Measurements from ENCODE around the gene TMEM82.

The TMEM82 gene

DNA sequence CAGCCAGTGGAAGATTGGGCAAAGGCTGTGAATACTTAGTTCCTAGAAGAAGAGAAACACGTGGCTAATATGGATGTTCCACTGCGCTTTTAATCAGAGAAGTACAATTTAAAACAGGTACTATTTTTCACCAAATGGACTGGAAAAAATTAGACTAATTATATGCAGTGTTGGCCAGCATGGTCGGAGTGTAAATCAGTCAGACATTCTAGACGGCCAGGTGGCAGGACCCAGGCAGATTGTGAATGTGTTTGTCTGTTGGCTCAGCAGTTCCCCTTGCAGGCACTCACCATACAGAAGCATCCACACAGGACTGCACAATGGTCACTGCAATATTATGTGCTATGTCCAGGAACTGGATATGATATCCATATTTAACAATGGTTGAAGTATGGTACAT, 30.1 kb upstream of the TMEM82 start:
- Mint-ChIP-seq H3K4me1 (peaks cover 12% of the 10 kb centered on the region), H3K27me3 (no peaks in the 10 kb centered on the region), H3K27ac (no peak overlapping the region), H3K9me3 (no peaks in the 10 kb centered on the region), H3K4me3 (no peak overlapping the region), H3K36me3 (peaks cover 21% of the 10 kb centered on the region)
- ATAC-seq, result no peak

DNA sequence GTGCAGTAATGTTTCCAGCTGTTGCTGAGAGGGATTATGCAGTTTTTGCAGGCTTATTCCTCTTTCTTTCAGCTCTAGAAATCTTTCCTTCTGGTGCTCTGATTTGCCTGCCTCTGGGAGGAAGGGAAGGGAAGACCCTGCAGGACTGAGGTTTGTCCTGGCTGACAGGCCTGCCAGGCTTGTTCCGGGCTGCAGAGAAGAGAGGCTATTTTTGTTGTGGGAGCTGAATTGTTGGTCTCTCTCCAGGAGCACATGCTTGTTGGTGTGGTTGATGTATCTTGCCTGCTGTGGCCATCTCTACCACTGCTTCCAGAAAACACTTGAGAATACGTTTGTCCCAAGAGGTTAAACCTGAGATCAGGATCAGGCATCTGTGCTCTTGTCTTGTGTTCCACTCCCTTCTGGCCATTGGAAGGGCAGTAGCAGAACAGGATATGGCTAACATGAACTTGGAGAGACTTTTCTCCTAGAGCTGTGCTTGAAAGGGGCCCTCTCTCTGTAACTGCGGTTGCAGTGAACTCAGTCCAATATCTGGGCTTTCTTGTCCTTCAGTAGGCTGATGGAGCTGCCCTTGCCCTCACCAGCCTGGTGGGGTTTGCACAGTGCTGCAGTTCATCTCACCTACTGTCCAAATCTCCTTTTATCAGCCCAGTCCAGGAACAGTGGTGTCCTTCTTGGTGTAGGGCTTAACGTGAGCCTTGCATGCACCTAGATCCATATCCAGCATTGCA, 27.7 kb upstream of the TMEM82 start:
- H3K4me3 Mint-ChIP-seq, result no peak overlapping the region
- H3K27me3 Mint-ChIP-seq, result no peaks in the 10 kb centered on the region
- H3K4me1 Mint-ChIP-seq, result peaks cover 12% of the 10 kb centered on the region
- H3K36me3 Mint-ChIP-seq, result peaks cover 42% of the 10 kb centered on the region
- ATAC-seq, result no peak
- no peak overlapping the region for H3K27ac Mint-ChIP-seq
- no peaks in the 10 kb centered on the region for H3K9me3 Mint-ChIP-seq

- no peak overlapping the region for H3K4me3 Mint-ChIP-seq
- no peak overlapping the region for H3K27ac Mint-ChIP-seq
- no peaks in the 10 kb centered on the region for H3K27me3 Mint-ChIP-seq
- no peaks in the 10 kb centered on the region for H3K9me3 Mint-ChIP-seq
- H3K36me3 Mint-ChIP-seq, result peaks cover 45% of the 10 kb centered on the region
- H3K4me1 Mint-ChIP-seq, result peaks cover 4% of the 10 kb centered on the region
- no peak for ATAC-seq
Measured at GRCh38 chr1:15717418-15718125, 24.7 kb upstream of the TMEM82 start.

DNA sequence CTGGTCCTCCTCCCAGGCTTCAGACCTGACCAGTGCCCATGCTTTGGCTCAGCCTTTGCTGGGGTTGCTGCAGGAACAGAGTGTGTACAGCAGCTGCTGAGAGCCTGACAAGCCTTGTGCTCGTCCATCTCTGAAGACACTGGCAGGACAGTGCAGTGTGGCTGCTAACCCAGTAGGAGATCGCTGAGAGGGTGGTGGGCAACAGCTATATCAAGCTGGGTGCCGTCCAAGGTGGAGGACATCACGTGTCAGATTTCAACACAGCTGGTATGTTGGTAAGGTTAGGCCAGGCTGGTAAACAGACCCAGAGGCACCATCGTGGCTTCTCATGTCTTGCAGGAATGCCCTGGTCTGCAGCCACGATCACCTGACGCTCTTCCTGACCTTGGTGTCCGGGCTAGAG, 24.1 kb upstream of the TMEM82 start:
- no peak for ATAC-seq
- no peaks in the 10 kb centered on the region for H3K27me3 Mint-ChIP-seq
- H3K9me3 Mint-ChIP-seq, result no peaks in the 10 kb centered on the region
- H3K4me3 Mint-ChIP-seq, result no peak overlapping the region
- peaks cover 49% of the 10 kb centered on the region for H3K36me3 Mint-ChIP-seq
- H3K4me1 Mint-ChIP-seq, result peaks cover 4% of the 10 kb centered on the region
- no peak overlapping the region for H3K27ac Mint-ChIP-seq

DNA sequence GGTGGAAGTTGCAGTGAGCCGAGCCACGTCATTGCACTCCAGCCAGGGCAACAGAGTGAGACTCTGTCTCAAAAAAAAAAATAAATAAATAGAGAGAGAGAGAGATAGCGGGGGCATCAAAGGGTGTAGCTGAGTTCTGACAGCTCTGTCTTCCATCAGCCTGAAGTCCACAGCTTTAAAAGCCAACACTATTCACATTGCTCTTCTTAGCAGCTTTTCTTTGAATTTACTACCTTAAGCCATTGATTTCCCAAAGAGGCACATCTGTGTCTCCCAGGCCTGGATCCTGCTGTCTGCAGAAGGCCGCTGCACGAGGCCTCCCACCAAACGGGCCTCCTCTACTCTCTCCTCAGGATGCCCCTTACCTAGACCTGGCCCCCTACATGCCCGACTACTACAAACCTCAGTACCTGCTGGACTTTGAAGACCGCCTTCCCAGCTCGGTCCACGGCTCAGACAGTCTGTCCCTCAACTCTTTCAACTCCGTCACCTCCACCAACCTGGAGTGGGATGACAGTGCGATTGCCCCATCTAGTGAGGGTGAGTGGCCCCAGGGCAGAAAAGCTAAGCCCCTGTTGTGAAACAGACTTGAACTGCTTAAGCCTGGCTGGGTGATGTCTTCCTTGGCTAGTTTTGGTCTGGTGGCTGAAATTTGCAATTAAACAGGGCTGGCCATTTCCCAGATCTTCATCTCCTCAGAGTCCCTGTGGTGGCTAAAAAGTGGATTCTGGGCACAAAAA, 22.7 kb upstream of the TMEM82 start:
- H3K36me3 Mint-ChIP-seq, result peaks cover 52% of the 10 kb centered on the region
- ATAC-seq, result no peak
- peaks cover 4% of the 10 kb centered on the region for H3K4me1 Mint-ChIP-seq
- no peak overlapping the region for H3K4me3 Mint-ChIP-seq
- no peak overlapping the region for H3K27ac Mint-ChIP-seq
- H3K27me3 Mint-ChIP-seq, result no peaks in the 10 kb centered on the region
- no peaks in the 10 kb centered on the region for H3K9me3 Mint-ChIP-seq

DNA sequence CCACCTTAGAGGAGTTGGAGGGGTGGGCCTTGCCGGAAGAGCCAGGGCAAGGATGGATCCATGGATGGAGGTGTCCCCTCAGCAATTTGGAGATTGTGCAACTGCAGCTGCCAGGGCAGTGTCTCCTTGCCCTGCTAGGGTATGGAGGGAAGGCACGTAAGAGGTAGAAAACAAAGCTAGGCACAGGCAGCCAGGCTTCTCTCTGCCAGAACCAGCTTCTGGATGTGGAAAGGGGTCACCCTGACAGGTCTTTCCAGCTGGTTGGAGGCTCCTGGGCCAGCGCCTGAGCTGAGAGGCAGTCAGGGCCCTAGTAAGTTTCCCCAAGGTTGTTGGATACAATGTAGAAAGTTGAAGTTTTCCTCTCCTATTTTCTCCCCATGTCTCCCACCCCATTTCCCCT, 21.4 kb upstream of the TMEM82 start:
- H3K36me3 Mint-ChIP-seq, result peaks cover 56% of the 10 kb centered on the region
- H3K27ac Mint-ChIP-seq, result no peak overlapping the region
- H3K9me3 Mint-ChIP-seq, result no peaks in the 10 kb centered on the region
- no peaks in the 10 kb centered on the region for H3K27me3 Mint-ChIP-seq
- no peak overlapping the region for H3K4me3 Mint-ChIP-seq
- no peaks in the 10 kb centered on the region for H3K4me1 Mint-ChIP-seq
- ATAC-seq, result no peak

DNA sequence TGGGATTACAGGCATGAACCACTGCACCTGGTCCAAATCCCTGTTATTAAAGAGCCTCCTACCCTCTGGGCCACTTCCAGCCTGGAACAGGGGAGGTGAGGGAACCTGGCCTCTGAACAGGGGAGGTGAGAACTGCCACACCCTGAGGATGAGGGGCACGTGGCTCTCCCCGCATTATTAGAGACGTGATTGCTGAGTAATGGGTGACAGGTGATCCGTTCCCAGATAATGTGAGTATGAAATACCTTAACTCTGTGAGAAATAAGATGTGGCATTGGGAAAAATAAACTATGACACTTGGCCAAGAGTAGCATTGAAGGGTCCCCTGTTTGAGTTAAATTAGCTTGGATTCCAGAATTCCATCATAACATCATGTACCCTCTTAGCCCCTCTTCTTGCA, 19.9 kb upstream of the TMEM82 start:
- Mint-ChIP-seq H3K4me1 (no peaks in the 10 kb centered on the region), H3K27ac (no peak overlapping the region), H3K9me3 (no peaks in the 10 kb centered on the region), H3K36me3 (peaks cover 57% of the 10 kb centered on the region), H3K27me3 (no peaks in the 10 kb centered on the region), H3K4me3 (no peak overlapping the region)
- no peak for ATAC-seq

- Mint-ChIP-seq H3K4me3 (no peak overlapping the region), H3K27ac (no peak overlapping the region), H3K27me3 (no peaks in the 10 kb centered on the region), H3K4me1 (no peaks in the 10 kb centered on the region), H3K9me3 (no peaks in the 10 kb centered on the region), H3K36me3 (peaks cover 58% of the 10 kb centered on the region)
- ATAC-seq, result no peak
Measured at GRCh38 chr1:15722836-15723532, 19.3 kb upstream of the TMEM82 start.

- Mint-ChIP-seq H3K36me3 (peaks cover 55% of the 10 kb centered on the region), H3K27me3 (no peaks in the 10 kb centered on the region), H3K4me3 (no peak overlapping the region), H3K4me1 (no peaks in the 10 kb centered on the region), H3K27ac (no peak overlapping the region), H3K9me3 (no peaks in the 10 kb centered on the region)
- no peak for ATAC-seq
Measured at GRCh38 chr1:15723631-15724246, 18.6 kb upstream of the TMEM82 start.

DNA sequence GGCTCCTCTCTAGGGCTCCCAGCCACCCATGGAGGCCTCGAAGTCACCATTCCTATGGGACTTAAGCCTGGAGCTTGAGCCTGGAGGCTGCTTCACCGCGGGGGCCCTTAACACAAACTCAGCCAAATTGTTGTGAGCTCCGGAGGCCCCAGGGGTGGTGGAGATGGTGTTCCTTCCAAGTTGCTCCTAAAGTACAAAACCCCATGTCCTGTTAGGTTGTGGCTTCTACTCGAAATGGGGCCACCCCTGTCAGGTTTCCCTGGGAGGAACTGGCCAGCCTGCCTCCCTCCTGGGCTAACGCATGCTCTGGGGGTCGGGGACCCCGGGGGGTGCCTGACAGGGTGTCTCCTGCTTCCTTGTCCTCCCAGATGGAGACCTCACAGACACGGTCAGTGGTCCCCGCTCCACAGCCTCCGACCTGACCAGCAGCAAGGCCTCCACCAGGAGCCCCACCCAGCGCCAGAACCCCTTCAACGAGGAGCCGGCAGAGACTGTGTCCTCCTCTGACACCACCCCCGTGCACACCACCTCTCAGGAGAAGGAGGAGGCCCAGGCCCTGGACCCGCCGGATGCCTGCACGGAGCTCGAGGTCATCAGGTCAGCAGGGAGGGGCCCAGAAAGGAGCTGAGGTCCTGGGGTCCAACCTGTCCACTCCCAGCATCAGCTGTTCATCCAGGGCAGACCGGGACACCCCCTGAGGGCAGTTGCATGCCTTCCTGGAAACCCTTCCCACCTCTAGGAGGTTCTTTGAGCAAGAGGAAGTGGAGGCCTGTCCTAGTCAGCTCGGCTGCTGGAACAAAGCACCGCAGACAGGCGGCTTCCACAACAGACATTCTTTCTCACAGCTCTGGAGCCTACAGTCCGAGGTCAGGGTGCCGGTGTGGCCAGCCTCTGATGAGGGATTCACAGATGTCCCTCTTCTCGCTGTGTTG, 17.1 kb upstream of the TMEM82 start:
- no peak for ATAC-seq
- H3K4me3 Mint-ChIP-seq, result no peak overlapping the region
- no peaks in the 10 kb centered on the region for H3K27me3 Mint-ChIP-seq
- H3K27ac Mint-ChIP-seq, result no peak overlapping the region
- peaks cover 50% of the 10 kb centered on the region for H3K36me3 Mint-ChIP-seq
- no peaks in the 10 kb centered on the region for H3K4me1 Mint-ChIP-seq
- H3K9me3 Mint-ChIP-seq, result no peaks in the 10 kb centered on the region

GRCh38 chr1:15726508-15726907, 15.8 kb upstream of the TMEM82 start:
- H3K4me1 Mint-ChIP-seq, result no peaks in the 10 kb centered on the region
- H3K36me3 Mint-ChIP-seq, result peaks cover 44% of the 10 kb centered on the region
- no peak overlapping the region for H3K27ac Mint-ChIP-seq
- H3K4me3 Mint-ChIP-seq, result no peak overlapping the region
- H3K27me3 Mint-ChIP-seq, result no peaks in the 10 kb centered on the region
- no peak for ATAC-seq
- H3K9me3 Mint-ChIP-seq, result no peaks in the 10 kb centered on the region

DNA sequence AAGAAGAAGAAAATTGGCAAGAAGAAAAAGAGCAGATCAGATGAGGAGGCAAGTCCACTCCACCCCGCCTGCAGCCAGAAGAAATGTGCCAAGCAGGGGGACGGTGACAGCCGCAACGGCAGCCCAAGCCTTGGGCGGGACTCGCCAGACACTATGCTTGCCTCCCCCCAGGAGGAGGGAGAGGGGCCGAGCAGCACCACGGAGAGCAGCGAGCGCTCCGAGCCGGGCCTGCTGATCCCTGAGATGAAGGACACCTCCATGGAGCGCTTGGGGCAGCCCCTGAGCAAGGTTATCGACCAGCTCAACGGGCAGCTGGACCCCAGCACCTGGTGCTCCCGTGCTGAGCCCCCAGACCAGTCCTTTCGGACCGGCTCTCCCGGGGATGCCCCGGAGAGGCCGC, 15.3 kb upstream of the TMEM82 start:
- Mint-ChIP-seq H3K27me3 (no peaks in the 10 kb centered on the region), H3K9me3 (no peaks in the 10 kb centered on the region), H3K36me3 (peaks cover 45% of the 10 kb centered on the region), H3K27ac (no peak overlapping the region), H3K4me1 (no peaks in the 10 kb centered on the region), H3K4me3 (no peak overlapping the region)
- ATAC-seq, result no peak

DNA sequence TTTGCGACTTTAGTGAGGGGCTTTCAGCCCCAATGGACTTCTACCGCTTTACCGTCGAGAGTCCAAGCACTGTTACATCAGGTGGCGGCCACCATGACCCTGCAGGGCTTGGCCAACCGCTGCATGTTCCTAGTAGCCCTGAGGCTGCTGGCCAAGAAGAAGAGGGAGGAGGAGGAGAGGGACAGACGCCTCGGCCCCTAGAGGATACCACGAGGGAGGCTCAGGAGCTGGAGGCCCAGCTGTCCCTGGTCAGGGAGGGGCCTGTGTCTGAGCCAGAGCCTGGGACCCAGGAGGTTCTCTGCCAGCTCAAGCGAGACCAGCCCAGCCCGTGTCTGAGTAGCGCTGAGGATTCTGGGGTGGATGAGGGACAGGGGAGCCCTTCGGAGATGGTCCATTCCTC, 14.9 kb upstream of the TMEM82 start:
- Mint-ChIP-seq H3K4me1 (no peaks in the 10 kb centered on the region), H3K27me3 (no peaks in the 10 kb centered on the region), H3K9me3 (no peaks in the 10 kb centered on the region), H3K36me3 (peaks cover 49% of the 10 kb centered on the region), H3K4me3 (no peak overlapping the region), H3K27ac (no peak overlapping the region)
- ATAC-seq, result no peak

DNA sequence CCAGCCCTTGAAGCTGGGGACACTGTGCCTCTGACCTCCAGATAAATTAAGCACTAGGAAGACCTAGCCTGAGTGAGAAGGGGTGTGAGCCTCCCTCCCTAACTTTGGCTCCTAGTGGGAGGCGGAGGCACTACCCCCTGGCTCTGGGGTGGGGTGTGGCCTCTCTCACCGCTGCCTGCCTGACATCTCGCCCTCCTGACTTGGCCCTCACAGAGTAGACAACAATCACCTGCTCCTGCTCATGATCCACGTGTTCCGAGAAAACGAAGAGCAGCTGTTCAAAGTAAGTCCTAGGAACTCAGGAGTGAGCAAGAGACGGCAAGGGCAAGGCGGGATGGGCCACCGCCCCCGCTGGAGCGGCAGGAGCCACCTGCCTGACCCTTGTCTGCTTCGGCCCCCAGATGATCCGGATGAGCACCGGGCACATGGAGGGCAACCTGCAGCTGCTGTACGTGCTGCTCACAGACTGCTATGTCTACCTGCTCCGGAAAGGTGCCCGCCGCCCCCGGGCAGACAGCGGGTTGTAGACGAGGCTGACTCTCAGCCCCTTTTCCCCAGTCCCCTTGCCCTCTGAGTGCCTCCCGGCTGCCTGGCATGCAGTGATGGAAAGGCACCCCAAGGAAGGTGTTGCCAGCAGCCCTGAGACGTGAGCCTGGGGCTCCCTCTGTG, 14.3 kb upstream of the TMEM82 start:
- Mint-ChIP-seq H3K4me3 (no peak overlapping the region), H3K4me1 (no peaks in the 10 kb centered on the region), H3K27me3 (no peaks in the 10 kb centered on the region), H3K36me3 (peaks cover 52% of the 10 kb centered on the region), H3K27ac (no peak overlapping the region), H3K9me3 (no peaks in the 10 kb centered on the region)
- ATAC-seq, result no peak
